HCEC 1CT (cell line): ENCODE measurements around the gene MDGA2.
"Not testable (repeated sequence)": the region's sequence is repeated elsewhere in the genome, so short reads cannot be mapped to it uniquely, and the experiment has no call there.

ENCODE experiments used
- DNase-seq: peaks from one replicate; pipeline ENCODE4 v3.0.0-alpha.2; 2017

Gene MDGA2

GRCh38 chr14:47220096-47220495 is 455.3 kb downstream of the MDGA2 start:
- DNase-seq = no peak

GRCh38 chr14:47211263-47211662 is 464.1 kb downstream of the MDGA2 start:
- no peak for DNase-seq

- DNase-seq = no peak
Measured at GRCh38 chr14:47210099-47210498, 465.3 kb downstream of the MDGA2 start.

GRCh38 chr14:47208434-47208833 is 467.0 kb downstream of the MDGA2 start:
- no peak for DNase-seq

GRCh38 chr14:47207617-47208016 is 467.8 kb downstream of the MDGA2 start:
- no peak for DNase-seq

GRCh38 chr14:47200740-47201139 is 474.7 kb downstream of the MDGA2 start:
- no peak for DNase-seq

- DNase-seq = no peak
Measured at GRCh38 chr14:47195582-47195981, 479.8 kb downstream of the MDGA2 start.

- no peak for DNase-seq
Measured at GRCh38 chr14:47194055-47194454, 481.4 kb downstream of the MDGA2 start.

GRCh38 chr14:47192203-47192602 is 483.2 kb downstream of the MDGA2 start:
- DNase-seq = not testable (repeated sequence)

GRCh38 chr14:47191700-47192099 is 483.7 kb downstream of the MDGA2 start:
- no peak for DNase-seq

GRCh38 chr14:47189911-47190484 is 485.4 kb downstream of the MDGA2 start:
- no peak for DNase-seq

GRCh38 chr14:47186486-47186885 is 488.9 kb downstream of the MDGA2 start:
- no peak for DNase-seq

- DNase-seq = no peak
Measured at GRCh38 chr14:47179906-47180305, 495.5 kb downstream of the MDGA2 start.

- not testable (repeated sequence) for DNase-seq
Measured at GRCh38 chr14:47171896-47172295, 503.5 kb downstream of the MDGA2 start.

- DNase-seq = no peak
Measured at GRCh38 chr14:47167402-47167801, 508.0 kb downstream of the MDGA2 start.

- no peak for DNase-seq
Measured at GRCh38 chr14:47155395-47155794, 520.0 kb downstream of the MDGA2 start.

- no peak for DNase-seq
Measured at GRCh38 chr14:47154276-47154797, 521.1 kb downstream of the MDGA2 start.

GRCh38 chr14:47153746-47154145 is 521.7 kb downstream of the MDGA2 start:
- no peak for DNase-seq

GRCh38 chr14:47150267-47150666 is 525.1 kb downstream of the MDGA2 start:
- DNase-seq = no peak

- no peak for DNase-seq
Measured at GRCh38 chr14:47149326-47149725, 526.1 kb downstream of the MDGA2 start.

GRCh38 chr14:47148686-47149085 is 526.7 kb downstream of the MDGA2 start:
- DNase-seq = no peak

GRCh38 chr14:47120645-47121044 is 554.8 kb downstream of the MDGA2 start:
- DNase-seq = no peak

- no peak for DNase-seq
Measured at GRCh38 chr14:47103771-47104170, 571.6 kb downstream of the MDGA2 start.

- DNase-seq = no peak
Measured at GRCh38 chr14:47102472-47102871, 572.9 kb downstream of the MDGA2 start.

GRCh38 chr14:47085678-47086077 is 589.7 kb downstream of the MDGA2 start:
- DNase-seq = no peak
